ENCODE data around the gene UROC1.

The UROC1 gene

GRCh38 chr3:126494204-126494969 is 23.2 kb downstream of the UROC1 start:
- TF ChIP-seq GATA3 (IDR thresholded peaks at IDR 0.05; ENCODE audit: low read depth, low read length) = no peak
- no peak for TF ChIP-seq GATA2 (IDR thresholded peaks at IDR 0.05; ENCODE audit: low read depth, low read length)

GRCh38 chr3:126493739-126494138 is 23.8 kb downstream of the UROC1 start:
- TF ChIP-seq GATA2 (IDR thresholded peaks at IDR 0.05; ENCODE audit: low read depth, low read length) = no peak
- TF ChIP-seq GATA3 (IDR thresholded peaks at IDR 0.05; ENCODE audit: low read depth, low read length) = no peak

GRCh38 chr3:126493051-126493450 is 24.5 kb downstream of the UROC1 start:
- TF ChIP-seq GATA2 (IDR thresholded peaks at IDR 0.05; ENCODE audit: low read depth, low read length) (no peak), GATA3 (IDR thresholded peaks at IDR 0.05; ENCODE audit: low read depth, low read length) (no peak)

GRCh38 chr3:126491221-126492013 is 26.2 kb downstream of the UROC1 start:
- TF ChIP-seq GATA2 (IDR thresholded peaks at IDR 0.05; ENCODE audit: low read depth, low read length) = no peak
- TF ChIP-seq GATA3 (IDR thresholded peaks at IDR 0.05; ENCODE audit: low read depth, low read length) = no peak

- no peak for TF ChIP-seq GATA2 (IDR thresholded peaks at IDR 0.05; ENCODE audit: low read depth, low read length)
- no peak for TF ChIP-seq GATA3 (IDR thresholded peaks at IDR 0.05; ENCODE audit: low read depth, low read length)
These were observed 27.0 kb downstream of the UROC1 start for GRCh38 chr3:126490619-126491018.

- TF ChIP-seq GATA2 (IDR thresholded peaks at IDR 0.05; ENCODE audit: low read depth, low read length) (no peak), GATA3 (IDR thresholded peaks at IDR 0.05; ENCODE audit: low read depth, low read length) (no peak)
These were observed 28.5 kb downstream of the UROC1 start for GRCh38 chr3:126488886-126489569.

GRCh38 chr3:126488185-126488584 is 29.4 kb downstream of the UROC1 start:
- TF ChIP-seq GATA3 (IDR thresholded peaks at IDR 0.05; ENCODE audit: low read depth, low read length) = no peak
- TF ChIP-seq GATA2 (IDR thresholded peaks at IDR 0.05; ENCODE audit: low read depth, low read length) = no peak

GRCh38 chr3:126487151-126487771 is 30.3 kb downstream of the UROC1 start:
- TF ChIP-seq GATA3 (IDR thresholded peaks at IDR 0.05; ENCODE audit: low read depth, low read length) (no peak), GATA2 (IDR thresholded peaks at IDR 0.05; ENCODE audit: low read depth, low read length) (no peak)

GRCh38 chr3:126486360-126486847 is 31.2 kb downstream of the UROC1 start:
- TF ChIP-seq GATA3 (IDR thresholded peaks at IDR 0.05; ENCODE audit: low read depth, low read length) = no peak
- no peak for TF ChIP-seq GATA2 (IDR thresholded peaks at IDR 0.05; ENCODE audit: low read depth, low read length)

- no peak for TF ChIP-seq GATA2 (IDR thresholded peaks at IDR 0.05; ENCODE audit: low read depth, low read length)
- no peak for TF ChIP-seq GATA3 (IDR thresholded peaks at IDR 0.05; ENCODE audit: low read depth, low read length)
These were observed 31.6 kb downstream of the UROC1 start for GRCh38 chr3:126485956-126486355.

- TF ChIP-seq GATA2 (IDR thresholded peaks at IDR 0.05; ENCODE audit: low read depth, low read length) (no peak), GATA3 (IDR thresholded peaks at IDR 0.05; ENCODE audit: low read depth, low read length) (no peak)
These were observed 32.2 kb downstream of the UROC1 start for GRCh38 chr3:126485176-126485897.

GRCh38 chr3:126484662-126485061 is 32.9 kb downstream of the UROC1 start:
- TF ChIP-seq GATA2 (IDR thresholded peaks at IDR 0.05; ENCODE audit: low read depth, low read length) = no peak
- no peak for TF ChIP-seq GATA3 (IDR thresholded peaks at IDR 0.05; ENCODE audit: low read depth, low read length)

GRCh38 chr3:126484148-126484547 is 33.4 kb downstream of the UROC1 start:
- TF ChIP-seq GATA3 (IDR thresholded peaks at IDR 0.05; ENCODE audit: low read depth, low read length) = no peak
- TF ChIP-seq GATA2 (IDR thresholded peaks at IDR 0.05; ENCODE audit: low read depth, low read length) = no peak
